Measurements from ENCODE around the gene ENAH. TPM values are rescaled to one million over a fixed set of nuclear protein-coding genes. Genes with fewer than 3 reads are reported as not detected.
"Not testable (repeated sequence)": the region's sequence is repeated elsewhere in the genome, so short reads cannot be mapped to it uniquely, and the experiment has no call there.

The ENAH gene
- total RNA-seq, 6 experiments from 2014 or later, result 9.0 to 33.2 (median 20.8) TPM

- Histone ChIP-seq H3K27ac (no peak overlapping the region), H3K27me3 (no peaks in the 10 kb centered on the region), H3K9me3 (no peaks in the 10 kb centered on the region), H3K4me3 (no peak overlapping the region), H3K36me3 (no peaks in the 10 kb centered on the region), H3K4me1 (peaks cover 0 to 4% (median 0%) of the 10 kb centered on the region in 4 donors)
- WGBS (ENCODE audit: insufficient coverage, low coverage, low lambda C conversion rate, missing lambda C conversion rate), result 58% methylated on average over 2 of the region's 7 CpGs
- TF ChIP-seq POLR2A (IDR thresholded peaks at IDR 0.05), result no peak
- TF ChIP-seq, protein P1, sequence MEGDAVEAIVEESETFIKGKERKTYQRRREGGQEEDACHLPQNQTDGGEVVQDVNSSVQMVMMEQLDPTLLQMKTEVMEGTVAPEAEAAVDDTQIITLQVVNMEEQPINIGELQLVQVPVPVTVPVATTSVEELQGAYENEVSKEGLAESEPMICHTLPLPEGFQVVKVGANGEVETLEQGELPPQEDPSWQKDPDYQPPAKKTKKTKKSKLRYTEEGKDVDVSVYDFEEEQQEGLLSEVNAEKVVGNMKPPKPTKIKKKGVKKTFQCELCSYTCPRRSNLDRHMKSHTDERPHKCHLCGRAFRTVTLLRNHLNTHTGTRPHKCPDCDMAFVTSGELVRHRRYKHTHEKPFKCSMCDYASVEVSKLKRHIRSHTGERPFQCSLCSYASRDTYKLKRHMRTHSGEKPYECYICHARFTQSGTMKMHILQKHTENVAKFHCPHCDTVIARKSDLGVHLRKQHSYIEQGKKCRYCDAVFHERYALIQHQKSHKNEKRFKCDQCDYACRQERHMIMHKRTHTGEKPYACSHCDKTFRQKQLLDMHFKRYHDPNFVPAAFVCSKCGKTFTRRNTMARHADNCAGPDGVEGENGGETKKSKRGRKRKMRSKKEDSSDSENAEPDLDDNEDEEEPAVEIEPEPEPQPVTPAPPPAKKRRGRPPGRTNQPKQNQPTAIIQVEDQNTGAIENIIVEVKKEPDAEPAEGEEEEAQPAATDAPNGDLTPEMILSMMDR (IDR thresholded peaks at IDR 0.05), result no peak
- DNase-seq, result peak in 1 of 3 donors; percentile 31
- intact Hi-C loops (cut with DNase I), result loop anchor here in 1 of 2 donors (10.0 kb wide), 2 partner anchors 179 to 499 kb away; partner anchors contain the start of gene ENAH
- no peak for ATAC-seq
Measured at GRCh38 chr1:225476100-225476511, 176.8 kb downstream of the ENAH start.

GRCh38 chr1:225474986-225475820 lies 177.7 kb downstream of the ENAH start:
- peaks cover 0 to 4% (median 0%) of the 10 kb centered on the region in 4 donors for H3K4me1 ChIP-seq
- no peaks in the 10 kb centered on the region for H3K9me3 ChIP-seq
- no peaks in the 10 kb centered on the region for H3K27me3 ChIP-seq
- 66% methylated on average over 13 of the region's 50 CpGs for WGBS (ENCODE audit: insufficient coverage, low coverage, low lambda C conversion rate, missing lambda C conversion rate)
- TF ChIP-seq, protein P1 (IDR thresholded peaks at IDR 0.05), result peak in 3 of 4 donors; percentile 100
- no peak for TF ChIP-seq POLR2A (IDR thresholded peaks at IDR 0.05)
- DNase-seq, result peak; percentile 75 to 81 (median 76)
- H3K36me3 ChIP-seq, result no peaks in the 10 kb centered on the region
- H3K4me3 ChIP-seq, result no peak overlapping the region
- H3K27ac ChIP-seq, result no peak overlapping the region
- intact Hi-C loops (cut with DNase I), result loop anchor here (5.0 to 10.0 kb wide), 3 partner anchors 180 to 512 kb away; partner anchors contain the start of gene ENAH (in 1 of the 2)
- peak; percentile 96 to 100 (median 98) for ATAC-seq

DNA sequence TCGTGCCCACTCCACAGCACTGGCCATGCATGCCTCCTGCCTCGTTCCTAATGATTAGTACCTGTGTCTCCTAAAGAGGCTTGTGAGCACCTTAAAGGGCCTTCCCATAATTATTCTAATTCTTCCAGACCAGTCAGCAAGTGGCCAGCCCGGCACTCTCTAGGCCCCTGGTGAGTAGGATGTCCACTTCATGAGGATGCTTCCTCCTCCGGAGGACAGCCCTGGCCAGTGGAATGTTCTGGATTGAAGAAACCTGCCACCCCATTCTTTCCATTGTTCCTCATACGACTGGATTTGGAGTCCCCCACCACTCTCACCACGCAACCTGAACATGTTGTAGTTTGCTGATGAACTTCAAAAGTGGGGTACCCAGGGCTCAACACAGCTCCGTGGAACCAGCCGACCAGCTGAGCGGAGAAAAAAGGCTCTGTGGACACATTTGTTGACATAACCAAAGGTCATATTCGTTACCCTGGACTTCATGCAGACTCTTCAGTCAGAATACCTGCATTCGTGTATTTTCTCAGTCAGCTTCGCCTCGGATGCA lies 178.4 kb downstream of the ENAH start:
- DNase-seq (no peak), ATAC-seq (peak in 1 of 4 donors; percentile 25)
- TF ChIP-seq, protein P1 (IDR thresholded peaks at IDR 0.05), result no peak
- TF ChIP-seq POLR2A (IDR thresholded peaks at IDR 0.05), result no peak
- intact Hi-C loops (cut with DNase I), result loop anchor here (5.0 to 10.0 kb wide), 3 partner anchors 180 to 513 kb away; partner anchors contain the start of gene ENAH (in 1 of the 2)
- Histone ChIP-seq H3K27ac (no peak overlapping the region), H3K36me3 (no peaks in the 10 kb centered on the region), H3K9me3 (no peaks in the 10 kb centered on the region), H3K4me3 (no peak overlapping the region), H3K27me3 (no peaks in the 10 kb centered on the region), H3K4me1 (peaks cover 0 to 4% (median 0%) of the 10 kb centered on the region in 4 donors)
- 17% methylated on average over 8 of the region's 13 CpGs for WGBS (ENCODE audit: insufficient coverage, low coverage, low lambda C conversion rate, missing lambda C conversion rate)

DNA sequence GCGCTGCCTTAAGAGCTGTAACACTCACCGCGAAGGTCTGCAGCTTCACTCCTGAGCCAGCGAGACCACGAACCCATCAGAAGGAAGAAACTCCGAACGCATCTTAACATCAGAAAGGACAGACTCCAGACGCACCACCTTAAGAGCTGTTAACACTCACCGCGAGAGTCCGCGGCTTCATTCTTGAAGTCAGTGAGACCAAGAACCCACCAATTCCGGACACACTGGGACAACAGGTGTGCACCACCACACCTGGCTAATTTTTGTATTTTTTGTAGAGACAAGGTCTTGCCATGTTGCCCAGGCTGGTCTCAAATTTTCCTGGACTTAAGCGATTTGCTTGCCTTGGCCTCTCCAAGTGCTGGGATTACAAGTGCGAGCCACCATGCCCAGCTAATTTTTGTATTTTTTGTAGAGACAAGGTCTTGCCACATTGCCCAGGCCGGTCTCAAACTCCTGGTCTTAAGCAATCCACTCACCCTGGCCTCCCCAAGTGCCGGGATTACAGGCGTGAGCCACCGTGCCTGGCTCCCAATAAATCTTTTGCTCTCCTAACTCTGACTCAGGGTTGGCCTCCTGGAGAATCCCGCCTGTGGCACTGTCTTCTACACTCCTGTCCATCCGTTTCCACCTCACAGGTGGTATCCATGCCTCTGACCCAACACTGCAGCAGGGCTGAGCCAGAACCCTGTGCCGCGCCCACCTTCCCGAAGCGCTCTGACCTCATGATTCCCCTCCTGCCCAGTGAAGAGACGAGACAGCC lies 179.1 kb downstream of the ENAH start:
- not testable (repeated sequence) for ATAC-seq, H3K27ac ChIP-seq, H3K27me3 ChIP-seq, H3K4me3 ChIP-seq, H3K9me3 ChIP-seq, H3K4me1 ChIP-seq, H3K36me3 ChIP-seq
- WGBS (ENCODE audit: insufficient coverage, low coverage, low lambda C conversion rate, missing lambda C conversion rate), result 95% methylated on average over 13 of the region's 26 CpGs
- DNase-seq, result peak in 1 of 3 donors; percentile 45
- intact Hi-C loops (cut with DNase I), result loop anchor here (5.0 to 10.0 kb wide), 3 partner anchors 181 to 513 kb away; partner anchors contain the start of gene ENAH (in 1 of the 2)

DNA sequence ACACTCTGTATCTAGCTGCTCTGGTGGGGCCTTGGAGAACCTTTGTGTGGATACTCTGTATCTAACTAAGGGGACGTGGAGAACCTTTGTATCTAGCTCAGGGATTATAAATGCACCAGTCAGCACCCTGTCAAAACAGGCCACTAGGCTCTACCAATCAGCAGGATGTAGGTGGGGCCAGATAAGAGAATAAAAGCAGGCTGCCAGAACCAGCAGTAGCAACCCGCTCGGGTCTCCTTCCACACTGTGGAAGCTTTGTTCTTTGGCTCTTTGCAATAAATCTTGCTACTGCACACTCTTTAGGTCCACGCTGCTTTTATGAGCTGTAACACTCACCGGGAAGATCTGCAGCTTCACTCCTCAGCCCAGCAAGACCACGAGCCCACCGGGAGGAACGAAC lies 179.7 kb downstream of the ENAH start:
- not testable (repeated sequence) for H3K4me1 ChIP-seq, H3K4me3 ChIP-seq, H3K27me3 ChIP-seq, H3K36me3 ChIP-seq, ATAC-seq, H3K9me3 ChIP-seq, H3K27ac ChIP-seq
- DNase-seq, result peak in 1 of 3 donors; percentile 37
- intact Hi-C loops (cut with DNase I), result loop anchor here (5.0 to 10.0 kb wide), 3 partner anchors 182 to 514 kb away; partner anchors contain the start of gene ENAH (in 1 of the 2)
- WGBS (ENCODE audit: insufficient coverage, low coverage, low lambda C conversion rate, missing lambda C conversion rate), result 29% methylated on average over 1 of the region's 8 CpGs
